Ishikawa (cell line): Measurements from ENCODE around the gene LNP1.

ENCODE experiments used
- CEBPB ChIP-seq: IDR thresholded peaks from 2 replicates; pipeline ENCODE4 v1.6.1; 2012
- CREB1 ChIP-seq: IDR thresholded peaks from 2 replicates; pipeline ENCODE4 v1.6.1; 2012; ENCODE audit warnings: low read depth
- EGR1 ChIP-seq: IDR thresholded peaks from 2 replicates; pipeline ENCODE4 v1.6.1; 2012
- EP300 ChIP-seq: IDR thresholded peaks from 2 replicates; pipeline ENCODE4 v1.6.1; 2012; ENCODE audit warnings: borderline replicate concordance
- FOXM1 ChIP-seq: IDR thresholded peaks from 2 replicates; pipeline ENCODE4 v1.6.1; 2012; ENCODE audit warnings: low read depth, borderline replicate concordance
- NFIC ChIP-seq: IDR thresholded peaks from 2 replicates; pipeline ENCODE4 v1.6.1; 2012
- RAD21 ChIP-seq: IDR thresholded peaks from 2 replicates; pipeline ENCODE4 v1.6.1; 2012; ENCODE audit warnings: low read depth
- TAF1 ChIP-seq: IDR thresholded peaks from 2 replicates; pipeline ENCODE4 v1.6.1; 2012; ENCODE audit warnings: low read depth, mild to moderate bottlenecking
- TCF12 ChIP-seq: IDR thresholded peaks from 2 replicates; pipeline ENCODE4 v1.6.1; 2012; ENCODE audit warnings: low read depth
- TEAD4 ChIP-seq: IDR thresholded peaks from 2 replicates; pipeline ENCODE4 v1.6.1; 2012
- YY1 ChIP-seq: IDR thresholded peaks from 2 replicates; pipeline ENCODE4 v1.6.1; 2012; ENCODE audit warnings: low read depth
- ZBTB7A ChIP-seq: IDR thresholded peaks from 2 replicates; pipeline ENCODE4 v1.6.1; 2012; ENCODE audit warnings: low read depth
- TF ChIP-seq, protein P1 (sequence below): IDR thresholded peaks from 2 replicates; pipeline ENCODE4 v1.6.1; 2012; ENCODE audit warnings: low read depth, mild to moderate bottlenecking
- TF ChIP-seq, protein P2 (sequence below): IDR thresholded peaks from 2 replicates; pipeline ENCODE4 v1.6.1; 2012
- TF ChIP-seq, protein P3 (sequence below): IDR thresholded peaks from 2 replicates; pipeline ENCODE4 v1.6.1; 2012

Gene LNP1

DNA sequence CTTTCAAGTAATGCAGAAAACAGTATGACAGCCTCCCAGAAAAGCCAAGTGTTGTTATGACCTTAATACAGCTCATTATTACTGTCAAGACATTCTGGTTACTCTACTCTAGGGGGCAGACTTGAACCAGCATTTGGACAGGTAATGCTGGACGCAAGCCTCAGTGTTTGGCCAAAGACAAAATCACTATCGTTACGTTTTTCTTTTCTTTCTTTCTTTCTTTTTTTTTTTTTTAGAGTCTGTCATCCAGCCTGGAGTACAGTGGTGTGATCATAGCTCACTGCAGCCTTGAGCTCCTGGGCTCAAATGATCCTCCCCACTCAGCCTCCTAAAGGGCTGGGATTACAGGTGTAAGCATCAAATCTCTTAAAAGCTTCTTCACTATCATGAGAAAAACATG is 61.7 kb downstream of the LNP1 start:
- TF ChIP-seq, protein P1, sequence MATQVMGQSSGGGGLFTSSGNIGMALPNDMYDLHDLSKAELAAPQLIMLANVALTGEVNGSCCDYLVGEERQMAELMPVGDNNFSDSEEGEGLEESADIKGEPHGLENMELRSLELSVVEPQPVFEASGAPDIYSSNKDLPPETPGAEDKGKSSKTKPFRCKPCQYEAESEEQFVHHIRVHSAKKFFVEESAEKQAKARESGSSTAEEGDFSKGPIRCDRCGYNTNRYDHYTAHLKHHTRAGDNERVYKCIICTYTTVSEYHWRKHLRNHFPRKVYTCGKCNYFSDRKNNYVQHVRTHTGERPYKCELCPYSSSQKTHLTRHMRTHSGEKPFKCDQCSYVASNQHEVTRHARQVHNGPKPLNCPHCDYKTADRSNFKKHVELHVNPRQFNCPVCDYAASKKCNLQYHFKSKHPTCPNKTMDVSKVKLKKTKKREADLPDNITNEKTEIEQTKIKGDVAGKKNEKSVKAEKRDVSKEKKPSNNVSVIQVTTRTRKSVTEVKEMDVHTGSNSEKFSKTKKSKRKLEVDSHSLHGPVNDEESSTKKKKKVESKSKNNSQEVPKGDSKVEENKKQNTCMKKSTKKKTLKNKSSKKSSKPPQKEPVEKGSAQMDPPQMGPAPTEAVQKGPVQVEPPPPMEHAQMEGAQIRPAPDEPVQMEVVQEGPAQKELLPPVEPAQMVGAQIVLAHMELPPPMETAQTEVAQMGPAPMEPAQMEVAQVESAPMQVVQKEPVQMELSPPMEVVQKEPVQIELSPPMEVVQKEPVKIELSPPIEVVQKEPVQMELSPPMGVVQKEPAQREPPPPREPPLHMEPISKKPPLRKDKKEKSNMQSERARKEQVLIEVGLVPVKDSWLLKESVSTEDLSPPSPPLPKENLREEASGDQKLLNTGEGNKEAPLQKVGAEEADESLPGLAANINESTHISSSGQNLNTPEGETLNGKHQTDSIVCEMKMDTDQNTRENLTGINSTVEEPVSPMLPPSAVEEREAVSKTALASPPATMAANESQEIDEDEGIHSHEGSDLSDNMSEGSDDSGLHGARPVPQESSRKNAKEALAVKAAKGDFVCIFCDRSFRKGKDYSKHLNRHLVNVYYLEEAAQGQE: no peak
- peak; percentile 96 for TF ChIP-seq RAD21

DNA sequence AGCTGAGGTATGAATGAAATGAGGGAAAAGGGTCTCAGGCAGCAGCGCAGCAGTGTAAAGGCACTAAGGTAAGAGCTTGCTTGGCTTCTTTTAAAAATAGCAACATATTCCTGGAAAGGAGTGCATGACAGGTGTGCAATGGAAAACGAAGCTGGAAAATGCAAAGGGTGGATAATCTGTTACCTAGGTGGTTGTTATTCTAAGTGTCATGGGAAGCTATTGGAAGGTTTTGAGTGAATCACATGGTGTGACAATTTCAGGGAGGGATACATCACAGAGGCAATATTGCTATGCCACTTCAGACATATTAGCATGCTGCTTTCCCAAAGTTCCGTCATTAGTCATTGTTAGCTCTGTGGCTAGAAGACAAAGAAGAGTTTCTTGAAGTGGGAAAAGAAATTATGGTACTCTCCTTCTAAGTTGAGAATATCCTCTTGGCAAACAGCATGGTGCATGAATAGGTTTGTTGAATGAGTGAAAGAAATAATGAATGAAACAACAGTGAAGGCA is 62.4 kb downstream of the LNP1 start:
- TF ChIP-seq, protein P1: no peak
- TF ChIP-seq TAF1 (no peak), CEBPB (no peak), ZBTB7A (no peak), YY1 (no peak), FOXM1 (no peak), EGR1 (no peak), TCF12 (no peak), CREB1 (no peak), NFIC (no peak), TEAD4 (no peak), EP300 (no peak), RAD21 (no peak)
- TF ChIP-seq, protein P2, sequence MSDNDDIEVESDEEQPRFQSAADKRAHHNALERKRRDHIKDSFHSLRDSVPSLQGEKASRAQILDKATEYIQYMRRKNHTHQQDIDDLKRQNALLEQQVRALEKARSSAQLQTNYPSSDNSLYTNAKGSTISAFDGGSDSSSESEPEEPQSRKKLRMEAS: no peak
- TF ChIP-seq, protein P3, sequence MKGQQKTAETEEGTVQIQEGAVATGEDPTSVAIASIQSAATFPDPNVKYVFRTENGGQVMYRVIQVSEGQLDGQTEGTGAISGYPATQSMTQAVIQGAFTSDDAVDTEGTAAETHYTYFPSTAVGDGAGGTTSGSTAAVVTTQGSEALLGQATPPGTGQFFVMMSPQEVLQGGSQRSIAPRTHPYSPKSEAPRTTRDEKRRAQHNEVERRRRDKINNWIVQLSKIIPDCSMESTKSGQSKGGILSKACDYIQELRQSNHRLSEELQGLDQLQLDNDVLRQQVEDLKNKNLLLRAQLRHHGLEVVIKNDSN: no peak

DNA sequence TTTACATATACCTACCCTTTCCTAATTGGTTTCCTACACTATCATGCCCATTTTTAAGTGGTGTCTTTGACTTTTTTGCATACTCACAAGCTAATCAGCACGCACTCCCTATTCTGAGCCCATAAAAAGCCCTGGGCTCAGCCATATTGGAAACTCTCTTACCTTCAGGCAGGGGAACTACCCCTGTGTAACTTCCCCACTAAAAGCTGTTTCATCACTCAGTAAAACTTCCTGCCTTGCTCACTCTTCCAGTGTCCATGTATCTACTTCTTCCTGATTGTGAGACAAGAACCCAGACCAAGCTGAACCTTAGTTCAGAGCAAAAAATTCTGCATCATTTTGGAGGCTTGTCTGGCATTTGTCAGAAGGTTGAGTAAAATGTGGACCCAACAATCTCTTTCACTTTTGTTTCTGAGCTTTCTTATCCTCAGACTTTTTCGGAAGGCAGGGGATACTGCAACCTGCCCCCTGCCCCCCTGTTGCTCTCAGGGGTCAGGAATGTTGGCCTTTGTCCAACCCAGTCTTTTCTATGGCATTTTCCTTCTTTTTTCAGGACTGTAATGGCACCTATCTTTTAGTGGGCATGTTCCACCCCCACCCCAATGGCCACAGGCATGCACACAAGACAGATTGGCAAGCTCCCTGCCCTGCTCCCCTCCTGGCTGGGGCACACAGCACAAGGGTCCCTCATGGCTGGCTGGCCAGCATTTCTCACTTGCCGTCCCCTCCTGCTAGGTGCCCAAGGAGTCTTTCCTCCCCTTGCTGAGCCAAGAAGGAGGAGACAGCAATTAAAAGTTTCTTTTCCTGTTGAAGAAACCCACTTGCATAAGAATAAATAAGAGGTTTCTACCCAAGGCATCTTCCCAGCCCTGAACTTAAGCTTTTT is 64.8 kb downstream of the LNP1 start:
- TF ChIP-seq TCF12 (no peak), RAD21 (no peak), ZBTB7A (no peak)

DNA sequence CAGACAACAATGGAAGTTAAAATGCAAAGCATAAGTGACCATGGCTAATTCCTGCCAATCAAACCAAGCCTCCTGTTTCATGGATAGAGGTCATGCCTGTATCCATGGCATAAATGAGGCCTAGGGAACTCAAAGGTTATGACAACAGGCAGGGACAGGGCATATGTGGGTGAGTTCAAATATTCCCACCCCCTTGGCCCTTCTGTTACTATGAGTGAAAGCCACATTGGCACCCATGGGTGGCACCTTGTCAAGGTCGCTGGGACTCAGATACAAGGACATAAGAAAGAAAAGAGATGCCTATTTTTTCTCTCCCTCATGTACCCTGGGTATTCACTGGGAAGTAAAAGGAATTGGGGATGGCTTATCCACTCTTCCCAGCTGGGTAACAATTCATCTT is 65.8 kb downstream of the LNP1 start:
- TF ChIP-seq, protein P1: no peak
- TF ChIP-seq TAF1 (no peak), CEBPB (no peak), EP300 (no peak), RAD21 (no peak), TCF12 (no peak), EGR1 (no peak), TEAD4 (no peak)
- TF ChIP-seq, protein P2: no peak
- TF ChIP-seq, protein P3: no peak

DNA sequence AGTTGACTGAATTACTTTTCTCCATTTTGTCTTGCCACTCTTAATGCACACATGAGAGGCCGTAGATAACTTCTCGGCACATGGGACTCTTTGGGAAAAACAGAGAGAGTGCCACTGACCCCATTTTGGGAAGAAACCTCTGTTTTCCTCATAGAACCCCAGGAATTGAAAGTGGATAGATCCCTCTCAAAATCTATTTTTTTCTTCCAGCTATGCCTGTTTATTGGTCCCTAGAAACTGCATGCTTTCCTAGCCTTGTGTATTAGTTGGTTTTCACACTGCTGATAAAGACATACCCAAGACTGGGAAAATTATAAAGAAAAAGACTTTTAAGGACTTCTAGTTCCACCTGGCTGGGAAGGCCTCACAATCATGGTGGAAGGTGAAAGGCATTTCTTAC is 67.3 kb downstream of the LNP1 start:
- TF ChIP-seq EP300 (no peak), ZBTB7A (no peak), FOXM1 (no peak), TEAD4 (no peak), EGR1 (no peak), YY1 (no peak), TAF1 (no peak), CEBPB (no peak)
- TF ChIP-seq, protein P1: no peak
